Mucosa of descending colon (tissue), 3 donors: Measurements from ENCODE around the gene MAP2. TPM values are rescaled to one million over a fixed set of nuclear protein-coding genes. Genes with fewer than 3 reads are reported as not detected.
A peak's percentile ranks its signal among the peaks of the same experiment; 100 is the strongest.

ENCODE experiments used
- ATAC-seq: fragments of 200-7000 bp; cut with Tn5 transposase; one replicate; pipeline ENCODE4 v1.9.1; 2020; ENCODE audit warnings: mild to moderate bottlenecking, moderate library complexity
- DNase-seq, 3 donors: peaks; one replicate each; pipeline ENCODE4 v3.0.0-alpha.2; 2020
- H3K36me3 ChIP-seq: fragments of 200-600 bp; one replicate; pipeline ENCODE4 v1.8.0; 2021; ENCODE audit warnings: low read depth, mild to moderate bottlenecking
- H3K4me1 ChIP-seq: fragments of 200-600 bp; one replicate; pipeline ENCODE4 v1.8.0; 2021; ENCODE audit warnings: low read depth, mild to moderate bottlenecking
- H3K4me3 ChIP-seq: fragments of 200-600 bp; one replicate; pipeline ENCODE4 v1.8.0; 2021; ENCODE audit warnings: mild to moderate bottlenecking
- H3K9me3 ChIP-seq: fragments of 200-600 bp; one replicate; pipeline ENCODE4 v1.8.0; 2021; ENCODE audit warnings: mild to moderate bottlenecking
- intact Hi-C, 2 donors: fragments of 100-400 bp; cut with DNase I in 1 of 2; cut with micrococcal nuclease in 1 of 2; formaldehyde crosslinking; loops; one replicate each; pipeline versions ENCODE4 v1.11.0 to v1.11.1; 2022; cut with DNase I, micrococcal nuclease
- total RNA-seq, 3 donors: library from RNA; stranded (reverse); fragmentation: NEBNext Ultra II Directional in 2 of 3; extraction: Animal tissue kit (Norgen Biotek cat#: 25700) in 2 of 3; gene quantifications; one replicate each; pipeline versions ENCODE4 v1.2.1 to v1.2.4, GENCODE V29; 2021 to 2023
- TF ChIP-seq, protein P1 (sequence below): fragments of 200-600 bp; IDR thresholded peaks from one replicate; pipeline ENCODE4 v1.8.0; 2022; ENCODE audit warnings: antibody characterized with exemption, mild to moderate bottlenecking
- donor health status: DM: no; HTN: no; CAD: no; lungs with moderate emphysema.
- donor health status: DM: no; HTN: no; CAD: no.
- donor health status: DM: no; HTN: yes; CAD: no.

Gene MAP2
- total RNA-seq, 3 donors from 2014 or later: 2.3 to 8.4 (median 2.5) TPM

DNA sequence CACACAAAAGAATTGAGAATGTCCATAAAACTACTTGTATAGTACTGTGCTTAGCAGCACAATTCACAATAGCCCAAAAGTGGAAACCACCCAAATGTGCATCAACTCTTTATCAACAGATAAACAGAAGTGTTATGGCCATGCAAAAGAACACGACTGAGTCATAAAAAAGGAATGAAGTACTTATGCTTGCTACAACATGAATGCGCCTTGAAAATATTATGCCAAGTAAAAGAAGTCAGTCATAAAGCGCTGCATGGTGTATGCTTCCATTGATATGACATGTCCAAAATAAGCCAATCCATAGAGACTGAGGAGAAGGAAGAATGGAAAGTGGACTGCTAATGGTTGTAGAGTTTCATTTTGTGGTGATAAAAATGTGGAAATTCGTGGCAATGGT lies 12.1 kb upstream of the MAP2 start:
- intact Hi-C loops: no loop called here
- Histone ChIP-seq H3K4me3 (no peak overlapping the region), H3K36me3 (no peaks in the 10 kb centered on the region), H3K9me3 (no peaks in the 10 kb centered on the region), H3K4me1 (no peaks in the 10 kb centered on the region)
- DNase-seq: no peak
- ATAC-seq: no peak
- TF ChIP-seq, protein P1, sequence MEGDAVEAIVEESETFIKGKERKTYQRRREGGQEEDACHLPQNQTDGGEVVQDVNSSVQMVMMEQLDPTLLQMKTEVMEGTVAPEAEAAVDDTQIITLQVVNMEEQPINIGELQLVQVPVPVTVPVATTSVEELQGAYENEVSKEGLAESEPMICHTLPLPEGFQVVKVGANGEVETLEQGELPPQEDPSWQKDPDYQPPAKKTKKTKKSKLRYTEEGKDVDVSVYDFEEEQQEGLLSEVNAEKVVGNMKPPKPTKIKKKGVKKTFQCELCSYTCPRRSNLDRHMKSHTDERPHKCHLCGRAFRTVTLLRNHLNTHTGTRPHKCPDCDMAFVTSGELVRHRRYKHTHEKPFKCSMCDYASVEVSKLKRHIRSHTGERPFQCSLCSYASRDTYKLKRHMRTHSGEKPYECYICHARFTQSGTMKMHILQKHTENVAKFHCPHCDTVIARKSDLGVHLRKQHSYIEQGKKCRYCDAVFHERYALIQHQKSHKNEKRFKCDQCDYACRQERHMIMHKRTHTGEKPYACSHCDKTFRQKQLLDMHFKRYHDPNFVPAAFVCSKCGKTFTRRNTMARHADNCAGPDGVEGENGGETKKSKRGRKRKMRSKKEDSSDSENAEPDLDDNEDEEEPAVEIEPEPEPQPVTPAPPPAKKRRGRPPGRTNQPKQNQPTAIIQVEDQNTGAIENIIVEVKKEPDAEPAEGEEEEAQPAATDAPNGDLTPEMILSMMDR: no peak

DNA sequence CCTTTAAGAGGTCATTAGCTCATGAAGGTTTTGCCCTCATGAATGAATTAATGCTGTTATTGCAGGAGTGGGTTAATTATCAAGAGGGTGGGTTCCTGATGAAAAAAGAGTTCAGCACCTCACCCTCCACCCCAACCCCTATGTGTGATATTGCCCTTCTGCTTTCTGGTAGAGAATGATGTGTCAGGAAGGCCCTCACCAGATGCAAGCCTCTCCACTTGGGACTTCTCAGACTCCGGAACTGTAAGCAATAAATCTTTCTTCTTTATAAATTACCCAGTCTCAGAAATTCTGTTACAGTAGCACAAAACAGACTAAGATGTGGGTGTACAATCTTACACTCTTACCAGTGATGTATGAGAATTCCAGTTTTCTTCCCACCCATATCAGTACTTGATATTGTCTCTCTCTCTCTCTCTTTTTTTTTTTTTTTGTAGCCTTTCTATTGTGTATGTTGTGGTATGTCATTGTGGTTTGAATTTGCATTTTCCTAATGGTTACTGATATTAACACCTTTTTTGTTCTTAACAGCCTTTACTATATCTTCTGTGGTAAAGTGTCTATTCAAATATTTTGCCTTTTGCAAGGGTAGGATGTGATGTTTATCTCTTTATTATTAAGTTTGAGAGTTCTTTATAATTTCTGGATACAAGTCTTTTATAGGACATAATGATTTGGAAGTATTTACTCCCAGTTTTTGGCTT lies 10.4 kb upstream of the MAP2 start:
- no peak for DNase-seq
- no peak overlapping the region for H3K4me3 ChIP-seq
- intact Hi-C loops: no loop called here
- H3K9me3 ChIP-seq: no peaks in the 10 kb centered on the region
- no peaks in the 10 kb centered on the region for H3K4me1 ChIP-seq
- TF ChIP-seq, protein P1: no peak
- no peak for ATAC-seq
- H3K36me3 ChIP-seq: no peaks in the 10 kb centered on the region

DNA sequence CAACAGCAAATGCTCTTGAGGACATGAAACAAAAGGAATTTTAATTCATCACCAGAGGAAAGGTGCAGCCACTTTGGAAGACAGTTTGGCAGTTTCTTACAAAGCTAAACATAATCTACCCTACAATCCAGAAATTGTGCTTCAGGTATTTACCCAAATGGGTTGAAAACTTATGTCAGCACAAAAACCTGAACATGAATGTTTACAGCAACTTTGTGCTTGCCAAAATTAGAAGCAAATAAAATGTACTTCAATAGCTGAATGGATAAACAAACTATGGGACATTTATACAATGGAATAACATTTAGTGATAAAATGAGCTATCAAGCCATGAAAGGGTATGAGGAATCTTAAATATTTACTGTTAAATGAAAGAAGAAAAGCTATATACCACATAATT lies 6.9 kb upstream of the MAP2 start:
- intact Hi-C loops: no loop called here

DNA sequence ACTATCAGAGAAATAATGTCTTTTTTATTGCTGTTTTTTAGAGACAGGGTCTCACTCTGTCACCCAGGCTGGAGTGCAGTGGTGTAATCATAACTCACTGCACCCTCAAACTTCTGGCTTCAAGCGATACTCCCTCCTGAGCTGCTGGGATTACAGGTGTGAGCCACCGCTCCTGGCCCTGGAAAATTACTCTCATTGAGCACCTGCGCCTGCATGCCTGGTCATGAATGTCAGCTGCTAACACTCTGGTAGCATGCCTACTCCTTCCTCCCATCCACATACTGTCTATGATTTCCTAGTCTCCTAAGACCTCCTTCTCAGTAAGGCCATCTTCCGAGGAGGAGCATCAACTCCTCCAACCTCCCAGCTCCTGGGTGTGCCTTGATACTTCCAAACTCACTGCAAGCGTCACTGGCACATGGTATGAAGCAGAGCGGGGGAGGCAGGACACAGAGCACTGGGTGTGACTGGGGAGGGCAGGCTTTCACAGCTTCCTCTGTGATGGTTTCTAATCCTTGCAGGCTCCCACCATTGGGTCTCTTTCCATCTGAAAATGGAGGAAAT lies 1.6 kb upstream of the MAP2 start:
- ATAC-seq (no peak), DNase-seq (no peak)
- Histone ChIP-seq H3K4me3 (no peak overlapping the region), H3K4me1 (no peaks in the 10 kb centered on the region), H3K9me3 (no peaks in the 10 kb centered on the region), H3K36me3 (no peaks in the 10 kb centered on the region)
- intact Hi-C loops: no loop called here
- TF ChIP-seq, protein P1: no peak

More for the DNA sequence above, 6.9 kb upstream of the MAP2 start:
- no peak overlapping the region for H3K4me3 ChIP-seq
- no peaks in the 10 kb centered on the region for H3K4me1 ChIP-seq
- no peaks in the 10 kb centered on the region for H3K9me3 ChIP-seq
- no peak for DNase-seq
- ATAC-seq: no peak
- H3K36me3 ChIP-seq: no peaks in the 10 kb centered on the region
- TF ChIP-seq, protein P1: no peak

DNA sequence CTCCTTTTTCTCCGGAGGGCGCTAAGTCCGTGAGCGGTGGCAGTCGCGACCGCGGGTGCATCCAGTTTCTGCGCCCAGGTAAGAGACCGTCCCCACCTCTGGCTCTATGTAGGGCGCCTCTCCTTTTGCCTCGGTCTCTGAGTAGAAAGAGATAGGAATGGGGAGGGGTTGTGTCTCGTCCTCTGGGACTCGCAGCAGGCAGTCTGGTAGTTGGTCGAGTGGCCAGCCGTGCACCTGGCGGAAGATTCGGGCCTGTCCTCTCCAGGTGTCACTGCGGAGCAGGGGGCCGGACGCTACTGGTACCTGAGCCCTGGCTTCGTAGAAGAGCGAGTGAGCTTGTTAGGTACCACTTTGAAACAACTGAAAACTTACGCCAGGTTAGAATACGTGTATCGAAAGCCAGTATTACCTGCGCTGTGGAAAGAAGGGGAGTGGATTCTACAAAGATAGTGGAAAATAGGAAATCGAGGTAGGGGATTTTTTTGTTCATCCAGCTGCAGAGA lies 403 bp downstream of the MAP2 start:
- intact Hi-C loops: no loop called here
- peak in 1 of 3 donors; percentile 37 for DNase-seq
- TF ChIP-seq, protein P1: no peak
- H3K4me1 ChIP-seq: no peaks in the 10 kb centered on the region
- no peaks in the 10 kb centered on the region for H3K36me3 ChIP-seq
- H3K9me3 ChIP-seq: no peaks in the 10 kb centered on the region
- peak; percentile 48 for ATAC-seq
- no peak overlapping the region for H3K4me3 ChIP-seq
